SK-N-SH treated with all-trans-retinoic acid at 6 μM for 48 hours (cell line): Measurements from ENCODE around the gene DOCK11.

Experiments
- ATAC-seq: fragments of 200-7000 bp; cut with Tn5 transposase; 3 replicates; pipeline ENCODE4 v1.9.1; 2020; ENCODE audit warnings: mild to moderate bottlenecking, moderate library complexity
- ISL1 ChIP-seq: fragments of 250-450 bp; sonication (Bioruptor Pico); IDR thresholded peaks from 2 replicates; pipeline ENCODE4 v2.1.2; 2022; ENCODE audit warnings: mild to moderate bottlenecking, moderate library complexity
- TCF4 ChIP-seq: fragments of 250-450 bp; sonication (Bioruptor Pico); IDR thresholded peaks from 2 replicates; pipeline ENCODE4 v1.8.0; 2021; ENCODE audit warnings: mild to moderate bottlenecking, moderate library complexity, borderline replicate concordance
- ZNF8 ChIP-seq: fragments of 450-650 bp; formaldehyde crosslinking; IDR thresholded peaks from 2 replicates; pipeline ENCODE4 v1.5.0; 2020; ENCODE audit warnings: mild to moderate bottlenecking, moderate library complexity
- TF ChIP-seq, protein P1 (sequence below): fragments of 250-450 bp; sonication (Bioruptor Pico); IDR thresholded peaks from 2 replicates; pipeline ENCODE4 v1.5.0; 2020; ENCODE audit warnings: mild to moderate bottlenecking, moderate library complexity

Gene DOCK11

GRCh38 chrX:118734909-118735308 is 239.3 kb downstream of the DOCK11 start:
- ATAC-seq, result no peak
- TF ChIP-seq, protein P1, sequence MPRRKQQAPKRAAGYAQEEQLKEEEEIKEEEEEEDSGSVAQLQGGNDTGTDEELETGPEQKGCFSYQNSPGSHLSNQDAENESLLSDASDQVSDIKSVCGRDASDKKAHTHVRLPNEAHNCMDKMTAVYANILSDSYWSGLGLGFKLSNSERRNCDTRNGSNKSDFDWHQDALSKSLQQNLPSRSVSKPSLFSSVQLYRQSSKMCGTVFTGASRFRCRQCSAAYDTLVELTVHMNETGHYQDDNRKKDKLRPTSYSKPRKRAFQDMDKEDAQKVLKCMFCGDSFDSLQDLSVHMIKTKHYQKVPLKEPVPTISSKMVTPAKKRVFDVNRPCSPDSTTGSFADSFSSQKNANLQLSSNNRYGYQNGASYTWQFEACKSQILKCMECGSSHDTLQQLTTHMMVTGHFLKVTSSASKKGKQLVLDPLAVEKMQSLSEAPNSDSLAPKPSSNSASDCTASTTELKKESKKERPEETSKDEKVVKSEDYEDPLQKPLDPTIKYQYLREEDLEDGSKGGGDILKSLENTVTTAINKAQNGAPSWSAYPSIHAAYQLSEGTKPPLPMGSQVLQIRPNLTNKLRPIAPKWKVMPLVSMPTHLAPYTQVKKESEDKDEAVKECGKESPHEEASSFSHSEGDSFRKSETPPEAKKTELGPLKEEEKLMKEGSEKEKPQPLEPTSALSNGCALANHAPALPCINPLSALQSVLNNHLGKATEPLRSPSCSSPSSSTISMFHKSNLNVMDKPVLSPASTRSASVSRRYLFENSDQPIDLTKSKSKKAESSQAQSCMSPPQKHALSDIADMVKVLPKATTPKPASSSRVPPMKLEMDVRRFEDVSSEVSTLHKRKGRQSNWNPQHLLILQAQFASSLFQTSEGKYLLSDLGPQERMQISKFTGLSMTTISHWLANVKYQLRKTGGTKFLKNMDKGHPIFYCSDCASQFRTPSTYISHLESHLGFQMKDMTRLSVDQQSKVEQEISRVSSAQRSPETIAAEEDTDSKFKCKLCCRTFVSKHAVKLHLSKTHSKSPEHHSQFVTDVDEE (CRISPR knock-in tag), result no peak
- no peak for TF ChIP-seq ISL1 (CRISPR knock-in tag)
- TF ChIP-seq TCF4 (CRISPR knock-in tag), result no peak
- TF ChIP-seq ZNF8 (CRISPR knock-in tag), result no peak
